CD4-positive, alpha-beta T cell treated with Interleukin-15 for 1 hour (primary cell): ENCODE results near the gene FTL.
A peak's percentile ranks its signal among the peaks of the same experiment; 100 is the strongest.
"Not testable (repeated sequence)": the region's sequence is repeated elsewhere in the genome, so short reads cannot be mapped to it uniquely, and the experiment has no call there.

Experiments
- DNase-seq: peaks from one replicate; pipeline ENCODE4 v3.0.0-alpha.2; 2020

Gene FTL

GRCh38 chr19:48965040-48965805 lies at the start of gene FTL:
FTL (plus strand) TSS chr19:48965309; CDS start chr19:48965508, 199 bp downstream.
- peak; percentile 96 for DNase-seq

- no peak for DNase-seq
Measured at GRCh38 chr19:48915757-48916156, 49.4 kb upstream of the FTL start.

- DNase-seq, result no peak
Measured at GRCh38 chr19:48918071-48918470, 47.0 kb upstream of the FTL start.

- DNase-seq, result no peak
Measured at GRCh38 chr19:48918801-48919247, 46.3 kb upstream of the FTL start.

- not testable (repeated sequence) for DNase-seq
Measured at GRCh38 chr19:48919271-48919670, 45.8 kb upstream of the FTL start.

GRCh38 chr19:48920949-48921348 lies 44.2 kb upstream of the FTL start:
- no peak for DNase-seq

- DNase-seq, result no peak
Measured at GRCh38 chr19:48921721-48922500, 43.2 kb upstream of the FTL start.

- no peak for DNase-seq
Measured at GRCh38 chr19:48922548-48923490, 42.3 kb upstream of the FTL start.

- DNase-seq, result no peak
Measured at GRCh38 chr19:48925240-48925843, 39.8 kb upstream of the FTL start.

GRCh38 chr19:48925890-48926289 lies 39.2 kb upstream of the FTL start:
- not testable (repeated sequence) for DNase-seq

- no peak for DNase-seq
Measured at GRCh38 chr19:48926909-48927308, 38.2 kb upstream of the FTL start.

- DNase-seq, result not testable (repeated sequence)
Measured at GRCh38 chr19:48927692-48928091, 37.4 kb upstream of the FTL start.

GRCh38 chr19:48928164-48929025 lies 36.7 kb upstream of the FTL start:
- DNase-seq, result no peak

GRCh38 chr19:48933382-48933932 lies 31.7 kb upstream of the FTL start, which contains the start of gene DHDH:
DHDH (plus strand) TSS chr19:48933699; CDS start chr19:48933722, 23 bp downstream.
- peak; percentile 91 for DNase-seq

- no peak for DNase-seq
Measured at GRCh38 chr19:48934837-48935236, 30.3 kb upstream of the FTL start.

- no peak for DNase-seq
Measured at GRCh38 chr19:48935864-48936263, 29.2 kb upstream of the FTL start.

GRCh38 chr19:48938256-48938655 lies 26.9 kb upstream of the FTL start:
- no peak for DNase-seq

- DNase-seq, result no peak
Measured at GRCh38 chr19:48940902-48941301, 24.2 kb upstream of the FTL start.

- no peak for DNase-seq
Measured at GRCh38 chr19:48943081-48943480, 22.0 kb upstream of the FTL start.

- no peak for DNase-seq
Measured at GRCh38 chr19:48945415-48945814, 19.7 kb upstream of the FTL start.

GRCh38 chr19:48945817-48946216 lies 19.3 kb upstream of the FTL start:
- no peak for DNase-seq
